Measurements from ENCODE around the gene RSPH1.

The RSPH1 gene

GRCh38 chr21:42513985-42514882 lies 18.2 kb upstream of the RSPH1 start:
- DNase-seq (ENCODE audit: low spot score), result no peak

GRCh38 chr21:42513151-42513984 lies 17.3 kb upstream of the RSPH1 start, which contains the start of gene SLC37A1:
TSS of gene SLC37A1 (plus strand) at chr21:42513852. CDS start at chr21:42518455, 4,603 bp downstream.
- no peak for DNase-seq (ENCODE audit: low spot score)

DNA sequence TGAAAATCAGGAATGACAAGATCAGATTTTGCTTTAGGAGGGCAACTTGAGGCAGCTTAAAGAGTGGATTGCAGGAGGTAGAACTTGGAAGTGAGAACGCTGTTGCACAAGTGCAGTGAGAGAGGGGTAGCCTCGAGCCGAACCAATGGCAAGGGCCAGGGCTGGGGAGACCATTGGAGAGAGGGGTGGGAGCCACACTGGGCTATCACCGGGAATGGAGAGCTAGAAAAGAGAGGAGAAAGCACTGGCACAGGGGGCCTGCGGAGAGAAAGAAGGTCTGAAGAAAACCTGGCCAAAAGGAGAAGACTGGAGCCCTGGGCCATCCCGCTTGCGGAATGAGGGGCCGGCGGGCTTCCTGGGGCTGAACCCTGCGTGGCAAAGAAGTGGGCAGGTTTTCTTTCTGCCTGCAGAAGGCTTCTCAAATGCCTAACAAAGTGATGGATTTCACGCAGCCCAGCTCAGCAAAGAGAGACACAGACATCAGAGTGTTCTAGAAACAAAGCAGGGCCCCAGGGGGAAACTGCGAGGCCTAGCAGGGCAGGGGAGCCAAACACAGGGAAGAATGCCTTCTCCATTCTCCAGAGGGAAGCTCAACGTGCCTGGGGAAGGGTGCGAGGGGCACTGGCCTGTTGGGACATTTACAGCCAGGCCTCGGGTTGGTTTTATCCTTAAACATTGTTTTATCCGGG lies 16.5 kb upstream of the RSPH1 start:
- no peak for DNase-seq (ENCODE audit: low spot score)

GRCh38 chr21:42509244-42509643 lies 13.2 kb upstream of the RSPH1 start:
- DNase-seq (ENCODE audit: low spot score), result no peak

GRCh38 chr21:42508371-42508770 lies 12.3 kb upstream of the RSPH1 start:
- DNase-seq (ENCODE audit: low spot score), result no peak

- no peak for DNase-seq (ENCODE audit: low spot score)
Observed at GRCh38 chr21:42507418-42507817, 11.4 kb upstream of the RSPH1 start.

DNA sequence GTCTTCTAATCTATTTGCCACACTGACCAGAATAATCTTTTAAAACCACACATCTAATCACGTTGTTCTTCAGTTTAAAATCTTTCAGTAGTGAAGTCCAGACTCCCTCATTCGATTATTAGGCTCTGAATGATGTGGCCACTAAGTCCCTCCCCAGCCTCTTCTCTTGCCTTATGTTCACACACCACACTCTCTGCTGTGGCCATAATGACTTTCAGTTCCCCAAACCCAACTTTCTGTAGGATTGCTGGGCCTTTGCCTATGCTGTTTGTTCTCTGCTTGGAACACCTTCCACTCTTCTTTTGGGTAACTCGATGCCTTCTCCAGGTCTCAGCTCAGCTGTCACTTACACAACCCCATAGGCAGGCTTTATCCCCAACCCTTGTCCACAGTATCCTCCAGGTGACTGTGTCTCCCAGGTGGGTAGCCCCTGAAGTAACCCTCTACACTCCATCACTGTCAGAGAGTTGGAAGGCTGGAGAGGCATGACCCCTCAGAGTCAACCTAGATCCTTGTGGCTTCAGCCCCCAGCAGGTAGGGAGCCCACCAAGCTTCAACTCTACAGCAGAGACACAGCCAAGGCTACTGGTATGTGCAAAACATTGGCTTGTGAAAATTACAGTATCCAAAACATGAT lies 9.2 kb upstream of the RSPH1 start:
- DNase-seq (ENCODE audit: low spot score), result no peak

DNA sequence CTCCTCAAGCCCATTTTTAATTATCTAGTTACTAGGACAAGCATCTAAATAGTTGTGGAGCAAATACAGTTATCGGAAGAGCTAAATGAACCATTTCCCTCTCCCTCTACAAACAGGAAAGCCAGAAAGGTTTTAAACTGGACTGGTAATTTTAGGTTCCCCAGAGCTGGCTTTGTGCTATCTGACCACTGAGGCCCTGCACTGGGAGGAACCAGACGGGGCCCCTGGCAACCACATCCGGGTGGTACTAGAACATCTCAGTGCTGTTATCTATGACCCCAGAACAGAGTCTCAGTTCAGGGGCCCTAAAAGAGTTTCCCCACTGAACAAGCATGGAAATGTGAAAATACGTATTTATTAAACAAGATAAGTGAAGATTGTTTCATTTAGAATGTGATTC lies 7.7 kb upstream of the RSPH1 start:
- no peak for DNase-seq (ENCODE audit: low spot score)

DNA sequence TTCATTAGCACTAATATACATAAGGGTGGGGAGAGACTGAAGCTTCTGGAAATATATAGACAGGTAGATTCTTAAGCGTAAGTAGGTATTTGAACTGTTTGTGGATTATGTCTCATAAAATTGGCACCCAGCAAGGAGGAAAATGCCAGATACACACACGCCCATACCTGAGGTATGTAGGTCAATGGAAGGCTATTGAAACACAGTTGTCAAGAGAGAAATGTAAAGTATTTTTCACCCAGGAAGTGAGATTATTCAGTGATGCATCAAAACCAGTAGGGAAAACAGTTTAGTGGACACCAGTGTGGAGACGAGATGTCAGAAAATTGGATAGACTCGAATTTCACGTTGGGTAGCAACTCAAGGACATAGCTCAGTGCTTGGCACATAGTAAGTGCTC lies 4.7 kb upstream of the RSPH1 start:
- DNase-seq (ENCODE audit: low spot score), result no peak

GRCh38 chr21:42500225-42500624 lies 4.2 kb upstream of the RSPH1 start:
- DNase-seq (ENCODE audit: low spot score), result no peak

DNA sequence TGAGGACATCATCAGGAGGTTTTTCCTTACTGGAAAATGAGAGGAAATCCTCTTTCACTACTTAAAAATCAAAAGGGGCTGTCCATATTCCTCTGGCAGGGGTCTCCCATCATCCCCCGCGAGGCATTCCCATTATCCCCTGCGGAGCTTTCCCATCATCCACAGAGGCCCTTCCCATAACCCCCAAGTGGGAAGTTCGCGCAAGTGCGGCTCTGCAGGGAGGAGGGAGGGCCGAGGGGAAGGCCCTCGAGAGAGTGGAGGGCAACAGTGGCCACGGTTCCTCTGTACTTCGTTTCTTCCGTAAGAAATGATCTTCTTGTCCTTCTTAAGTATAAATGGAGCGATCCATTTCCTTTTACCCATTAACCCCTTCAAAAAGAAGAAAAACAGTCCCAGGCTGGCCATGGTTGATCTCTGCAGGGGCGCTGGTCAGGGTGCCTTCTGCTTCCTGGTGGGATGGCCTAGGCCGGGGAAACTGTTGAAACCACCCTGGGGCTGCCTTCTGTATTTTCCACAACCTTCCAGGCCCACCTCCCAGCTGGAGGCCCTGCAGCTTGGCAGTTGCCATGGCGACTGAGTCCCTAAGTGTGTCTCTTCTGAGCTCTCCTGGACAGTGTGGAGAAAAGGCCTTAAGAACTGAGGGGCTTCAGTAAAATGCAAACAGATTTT lies 3.6 kb upstream of the RSPH1 start:
- no peak for DNase-seq (ENCODE audit: low spot score)

- no peak for DNase-seq (ENCODE audit: low spot score)
Observed at GRCh38 chr21:42498012-42498411, 2.0 kb upstream of the RSPH1 start.

DNA sequence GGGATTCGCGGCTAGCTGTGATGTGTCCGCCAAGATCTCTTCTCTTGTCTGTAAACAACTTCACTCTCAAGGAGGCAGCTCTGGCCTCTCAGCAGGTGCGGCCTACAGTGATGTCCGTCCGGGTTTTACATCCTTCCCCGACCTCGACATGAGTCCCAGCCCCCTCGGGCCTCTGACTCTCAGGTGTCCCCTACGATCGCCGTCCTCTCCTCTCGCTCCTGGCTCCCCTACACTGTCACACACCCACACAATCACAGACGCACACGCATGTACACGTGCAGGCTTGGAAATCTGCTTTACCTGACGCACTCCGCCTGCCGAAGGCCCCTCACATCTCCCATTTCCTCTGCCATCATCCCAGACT lies 797 bp upstream of the RSPH1 start:
- DNase-seq (ENCODE audit: low spot score), result no peak

- DNase-seq (ENCODE audit: low spot score), result peak; percentile 43
Observed at GRCh38 chr21:42495765-42496119, 282 bp downstream of the RSPH1 start.

DNA sequence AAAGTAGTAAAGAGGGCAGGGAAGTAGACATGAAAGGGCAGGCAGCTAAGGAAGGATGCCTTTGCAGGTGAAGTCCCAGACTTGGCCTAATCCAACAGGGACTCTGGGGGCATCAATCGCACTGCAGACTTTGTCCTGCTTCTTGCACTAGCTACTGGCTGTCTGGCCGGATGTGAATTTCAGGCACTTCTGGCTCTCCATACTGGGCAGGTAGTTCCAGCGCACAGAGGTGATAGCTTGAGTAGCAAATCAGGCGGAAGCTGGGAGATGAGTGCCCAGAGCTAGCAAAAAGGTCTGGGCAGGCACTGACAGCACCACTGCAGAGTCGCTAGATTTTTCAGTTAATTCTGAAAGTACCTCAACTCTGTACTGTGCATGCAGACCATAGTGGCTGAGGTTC lies 997 bp downstream of the RSPH1 start:
- no peak for DNase-seq (ENCODE audit: low spot score)

GRCh38 chr21:42493109-42494060 lies 2.6 kb downstream of the RSPH1 start:
- no peak for DNase-seq (ENCODE audit: low spot score)

DNA sequence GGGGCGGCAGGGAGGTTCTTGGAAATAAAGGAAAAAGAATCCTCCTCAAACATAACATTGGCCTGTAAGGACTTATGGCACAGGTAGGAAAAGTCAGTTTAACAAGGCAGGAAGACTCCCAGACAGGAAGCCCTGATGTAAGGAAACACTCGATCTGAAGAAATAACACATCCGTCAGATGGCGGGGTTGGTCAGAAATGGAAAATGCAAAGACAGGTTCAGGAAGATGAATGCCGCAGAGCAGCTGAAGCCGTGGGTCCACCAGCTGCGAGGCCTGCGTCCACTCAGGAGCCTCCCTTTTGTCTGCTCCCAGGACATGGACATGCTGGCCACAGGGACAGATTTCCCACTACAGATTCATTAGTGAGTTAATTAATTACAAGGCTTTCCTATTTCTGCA lies 3.8 kb downstream of the RSPH1 start:
- DNase-seq (ENCODE audit: low spot score), result no peak

DNA sequence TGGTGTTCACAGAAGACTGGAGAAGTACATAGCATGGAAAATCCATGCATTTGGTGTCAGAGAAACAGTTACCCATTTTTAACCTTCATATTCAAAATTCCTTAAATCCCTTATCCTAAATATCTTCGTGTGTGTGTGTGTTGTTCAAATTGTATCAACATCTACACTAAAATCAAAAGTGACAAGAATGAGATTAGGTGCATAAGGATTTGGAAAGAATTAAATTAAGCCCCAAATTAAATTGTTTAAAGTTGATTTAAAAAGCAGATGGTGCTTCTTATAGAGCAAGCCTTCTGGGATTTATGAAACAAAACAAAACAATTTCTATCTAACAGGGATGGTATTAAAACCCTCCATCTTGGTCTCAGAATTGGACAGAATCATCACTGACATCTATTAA lies 4.7 kb downstream of the RSPH1 start:
- no peak for DNase-seq (ENCODE audit: low spot score)

DNA sequence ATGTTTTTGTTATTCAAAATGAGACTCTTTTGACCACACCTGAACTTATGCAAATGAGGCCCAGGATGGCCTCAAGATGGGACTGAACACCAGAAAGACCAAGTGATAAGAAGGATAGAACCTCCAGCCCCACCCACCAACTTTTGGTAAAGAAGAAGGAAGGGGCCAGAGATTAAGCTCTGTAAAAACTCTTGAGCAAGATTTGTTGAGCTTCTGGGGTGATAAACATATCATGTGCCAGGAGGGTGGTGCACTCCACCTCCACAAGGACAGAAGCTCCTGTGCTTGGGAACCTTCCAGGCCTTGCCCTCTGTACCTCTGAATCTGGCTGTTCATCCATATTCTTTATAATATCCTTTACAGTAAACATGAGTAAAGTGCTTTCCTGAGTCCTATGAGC lies 5.3 kb downstream of the RSPH1 start:
- DNase-seq (ENCODE audit: low spot score), result no peak

DNA sequence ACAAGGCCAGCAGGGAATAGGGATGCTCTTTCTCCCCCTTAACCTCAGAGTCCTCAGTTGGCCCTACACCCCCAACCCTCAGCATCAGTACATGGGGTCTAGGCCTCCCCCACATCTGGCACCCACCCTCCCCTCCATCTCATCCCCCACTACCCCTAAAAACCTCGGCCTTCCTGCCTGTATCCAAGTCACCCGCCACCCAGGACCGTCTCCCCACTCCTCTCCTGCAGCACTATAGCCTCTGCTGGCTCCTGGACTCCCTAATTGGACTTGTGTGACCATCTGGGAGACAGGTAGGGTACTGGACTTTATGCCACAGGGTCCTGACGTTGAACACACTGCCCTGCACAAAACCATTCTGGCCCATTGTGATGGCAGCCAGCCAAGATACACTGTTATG lies 6.0 kb downstream of the RSPH1 start:
- no peak for DNase-seq (ENCODE audit: low spot score)
